Renal pelvis (tissue), 4 donors: ENCODE data around the gene NOL7. TPM values are rescaled to one million over a fixed set of nuclear protein-coding genes. Genes with fewer than 3 reads are reported as not detected.

Experiments
- DNase-seq: peaks from one replicate; pipeline ENCODE4 v3.0.0-alpha.2; 2013
- polyA plus RNA-seq, 3 donors: library from polyadenylated mRNA; unstranded; fragments of 120-200 nt; gene quantifications; one replicate each; pipeline ENCODE4 v1.2.1, GENCODE V29; 2013; ENCODE audit not compliant: insufficient read length in 3 of 3

The NOL7 gene
- polyA plus RNA-seq, 3 donors: 80.8 to 88.1 (median 87.1) TPM

- no peak for DNase-seq
Measured at GRCh38 chr6:13641315-13641714, 26.2 kb downstream of the NOL7 start.

GRCh38 chr6:13643125-13643524 lies 28.0 kb downstream of the NOL7 start:
- no peak for DNase-seq

- no peak for DNase-seq
Measured at GRCh38 chr6:13648850-13649249, 33.7 kb downstream of the NOL7 start.

- DNase-seq: no peak
Measured at GRCh38 chr6:13649393-13649792, 34.3 kb downstream of the NOL7 start.

GRCh38 chr6:13653296-13653695 lies 38.2 kb downstream of the NOL7 start:
- DNase-seq: no peak

GRCh38 chr6:13654496-13654895 lies 39.4 kb downstream of the NOL7 start:
- DNase-seq: no peak

- no peak for DNase-seq
Measured at GRCh38 chr6:13655700-13656099, 40.6 kb downstream of the NOL7 start.

GRCh38 chr6:13660273-13660672 lies 45.1 kb downstream of the NOL7 start:
- DNase-seq: no peak

- DNase-seq: no peak
Measured at GRCh38 chr6:13660893-13661292, 45.8 kb downstream of the NOL7 start.

- no peak for DNase-seq
Measured at GRCh38 chr6:13661647-13662046, 46.5 kb downstream of the NOL7 start.

GRCh38 chr6:13662651-13663334 lies 47.7 kb downstream of the NOL7 start:
- DNase-seq: no peak

GRCh38 chr6:13663986-13664385 lies 48.9 kb downstream of the NOL7 start:
- DNase-seq: no peak

GRCh38 chr6:13664703-13665352 lies 49.7 kb downstream of the NOL7 start:
- DNase-seq: no peak

- no peak for DNase-seq
Measured at GRCh38 chr6:13666194-13667105, 51.3 kb downstream of the NOL7 start.

- no peak for DNase-seq
Measured at GRCh38 chr6:13667655-13668054, 52.5 kb downstream of the NOL7 start.

GRCh38 chr6:13668291-13668928 lies 53.3 kb downstream of the NOL7 start:
- no peak for DNase-seq

- DNase-seq: no peak
Measured at GRCh38 chr6:13669476-13669875, 54.3 kb downstream of the NOL7 start.

Other genes starting within 250 kb of the NOL7 start
- gene GFOD1, start 127.7 kb upstream of the NOL7 start, polyA plus RNA-seq: 1 to 10 TPM; 1.6 to 2.4 (median 2.1) TPM
- 10 to 100 TPM; 16.9 to 24.9 (median 23.8) TPM for gene SIRT5, start 40.7 kb upstream of the NOL7 start, polyA plus RNA-seq
- gene RANBP9, start 96.5 kb downstream of the NOL7 start, polyA plus RNA-seq: 10 to 100 TPM; 39.9 to 41.6 (median 39.9) TPM
- 10 to 100 TPM; 49.7 to 61.2 (median 51.5) TPM for gene MCUR1, start 199.2 kb downstream of the NOL7 start, polyA plus RNA-seq